Gastroesophageal sphincter (tissue), 3 donors: ENCODE measurements around the gene NADK.

Experiments used
- CTCF ChIP-seq, 4 experiments: fragments of 200-600 bp in 2 of 4; fragments of 450-650 bp in 2 of 4; sonication (generic) in 1 of 4; IDR thresholded peaks; one replicate each; pipeline ENCODE4 v1.5.1; 2017 to 2019; ENCODE audit warnings: antibody characterized with exemption in 4 of 4, mild to moderate bottlenecking in 2 of 4, moderate library complexity in 2 of 4
- EP300 ChIP-seq: sonication (generic); formaldehyde crosslinking; IDR thresholded peaks from one replicate; pipeline ENCODE4 v1.6.1; 2017; ENCODE audit warnings: antibody characterized with exemption, mild to moderate bottlenecking
- POLR2A ChIP-seq, 2 donors: fragments of 450-650 bp; IDR thresholded peaks; one replicate each; pipeline ENCODE4 v1.6.1; 2017; ENCODE audit warnings: antibody characterized with exemption in 2 of 2, mild to moderate bottlenecking in 2 of 2, moderate library complexity in 1 of 2
- POLR2AphosphoS5 ChIP-seq: sonication (generic); formaldehyde crosslinking; IDR thresholded peaks from one replicate; pipeline ENCODE4 v1.6.1; 2017; ENCODE audit warnings: antibody characterized with exemption

- TF ChIP-seq CTCF (IDR thresholded peaks at IDR 0.05) (no peak), POLR2AphosphoS5 (no peak), POLR2A (IDR thresholded peaks at IDR 0.05) (no peak), EP300 (no peak)
Observed at GRCh38 chr1:1760345-1760650, 18.0 kb downstream of the NADK start.
